Nephron progenitor cell (in vitro differentiated cells): ENCODE results near the gene STK16.

ENCODE experiments used
- DNase-seq: peaks from one replicate; pipeline ENCODE4 v3.0.0; 2021
- H3K27ac Mint-ChIP-seq: 2 replicates; pipeline ENCODE4 v1.8.0; 2021; ENCODE audit warnings: mild to moderate bottlenecking, moderate library complexity, mixed read lengths
- H3K27me3 Mint-ChIP-seq: 2 replicates; pipeline ENCODE4 v1.8.0; 2021; ENCODE audit warnings: mild to moderate bottlenecking, low read depth, mixed read lengths; ENCODE audit not compliant: poor library complexity
- H3K36me3 Mint-ChIP-seq: 2 replicates; pipeline ENCODE4 v1.8.0; 2021; ENCODE audit warnings: low read depth, mixed read lengths
- H3K4me1 Mint-ChIP-seq: 2 replicates; pipeline ENCODE4 v1.8.0; 2021; ENCODE audit warnings: mixed read lengths
- H3K4me3 Mint-ChIP-seq: 2 replicates; pipeline ENCODE4 v1.8.0; 2021; ENCODE audit warnings: mild to moderate bottlenecking, moderate library complexity, mixed read lengths
- H3K9me3 Mint-ChIP-seq: 2 replicates; pipeline ENCODE4 v1.8.0; 2021; ENCODE audit warnings: mild to moderate bottlenecking, moderate library complexity, mixed read lengths
- CTCF ChIP-seq: fragments of 200-600 bp; sonication (generic); IDR thresholded peaks from 2 replicates; pipeline ENCODE4 v1.5.0; 2021; ENCODE audit warnings: antibody characterized with exemption

Gene STK16

DNA sequence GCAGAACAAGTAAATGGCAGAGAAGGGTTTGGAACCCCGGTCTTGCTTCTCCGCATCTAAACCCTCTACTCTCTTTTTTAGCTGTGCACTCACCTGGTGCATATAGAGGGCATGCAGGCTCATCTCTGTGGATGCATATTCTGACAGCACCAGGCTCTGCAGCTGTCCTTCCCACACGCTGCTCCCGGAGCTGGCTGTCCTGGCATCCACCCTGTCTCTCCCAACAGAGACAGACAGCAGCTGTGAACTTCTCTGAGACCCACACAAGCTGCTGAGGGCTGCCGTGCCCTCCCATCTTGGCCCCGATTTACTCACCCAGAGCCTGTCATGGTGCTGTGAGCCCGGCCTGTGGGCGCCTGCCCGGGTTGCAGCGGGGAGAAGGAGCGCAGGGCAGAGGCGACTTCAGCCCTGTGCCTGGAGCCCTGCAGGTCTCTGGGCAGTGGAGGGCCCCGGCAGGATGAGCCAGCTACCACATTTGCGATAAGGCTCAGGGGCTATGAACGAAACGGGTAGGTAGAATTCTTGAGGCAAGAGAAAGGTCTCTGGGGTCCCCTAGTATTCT lies 23.2 kb upstream of the STK16 start:
- no peak for TF ChIP-seq CTCF
- Mint-ChIP-seq H3K27me3 (peaks cover 2% of the 10 kb centered on the region), H3K9me3 (no peaks in the 10 kb centered on the region), H3K4me1 (peaks cover 12% of the 10 kb centered on the region), H3K4me3 (no peak overlapping the region), H3K27ac (no peak overlapping the region), H3K36me3 (peaks cover 48% of the 10 kb centered on the region)
- DNase-seq: no peak

DNA sequence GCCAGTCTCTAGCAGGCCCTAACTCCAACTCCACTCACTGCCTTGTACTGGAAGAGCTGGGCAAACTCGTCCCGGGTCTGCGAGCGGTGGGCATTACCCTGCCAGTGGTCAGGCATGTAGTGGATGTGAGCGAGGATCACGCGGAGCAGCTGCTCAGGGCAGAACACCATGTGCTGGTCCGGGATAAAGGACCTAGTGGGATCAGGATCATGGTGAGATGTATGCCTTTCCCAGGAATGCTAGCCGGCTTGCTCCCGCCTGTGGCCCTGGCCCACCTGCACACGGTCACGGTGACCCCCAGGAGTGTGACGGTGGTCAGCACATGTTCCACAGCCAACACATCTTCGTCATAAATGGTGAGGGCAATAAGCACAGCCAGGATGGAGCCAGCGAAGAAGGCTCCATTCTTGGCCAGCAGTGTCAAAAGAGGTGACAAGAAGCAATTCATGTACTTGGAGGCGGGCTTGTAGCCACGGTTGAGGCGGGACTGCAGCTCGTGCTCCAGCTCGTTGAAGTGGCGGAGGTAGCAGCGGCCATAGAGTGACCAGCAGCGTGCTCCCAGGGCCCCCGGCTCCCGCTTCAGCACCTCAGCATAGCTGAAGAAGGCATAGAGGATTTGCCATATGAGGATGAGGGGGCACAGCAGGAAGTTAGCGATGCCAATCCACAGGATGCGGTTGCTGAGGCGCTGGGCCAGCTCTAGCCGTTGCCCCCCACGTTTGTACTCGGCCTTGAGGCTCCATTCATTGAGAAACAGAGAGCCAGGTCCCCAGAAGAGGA lies 21.3 kb upstream of the STK16 start:
- Mint-ChIP-seq H3K9me3 (no peaks in the 10 kb centered on the region), H3K27ac (no peak overlapping the region), H3K4me1 (peaks cover 19% of the 10 kb centered on the region), H3K27me3 (peaks cover 7% of the 10 kb centered on the region), H3K4me3 (no peak overlapping the region), H3K36me3 (peaks cover 48% of the 10 kb centered on the region)
- no peak for DNase-seq
- no peak for TF ChIP-seq CTCF

- H3K4me1 Mint-ChIP-seq: peaks cover 22% of the 10 kb centered on the region
- TF ChIP-seq CTCF: no peak
- peak overlapping the region; percentile 82 for H3K27ac Mint-ChIP-seq
- H3K9me3 Mint-ChIP-seq: no peaks in the 10 kb centered on the region
- no peak for DNase-seq
- peaks cover 7% of the 10 kb centered on the region for H3K27me3 Mint-ChIP-seq
- H3K36me3 Mint-ChIP-seq: peaks cover 40% of the 10 kb centered on the region
- no peak overlapping the region for H3K4me3 Mint-ChIP-seq
Observed at GRCh38 chr2:219225350-219225749, 19.9 kb upstream of the STK16 start.

DNA sequence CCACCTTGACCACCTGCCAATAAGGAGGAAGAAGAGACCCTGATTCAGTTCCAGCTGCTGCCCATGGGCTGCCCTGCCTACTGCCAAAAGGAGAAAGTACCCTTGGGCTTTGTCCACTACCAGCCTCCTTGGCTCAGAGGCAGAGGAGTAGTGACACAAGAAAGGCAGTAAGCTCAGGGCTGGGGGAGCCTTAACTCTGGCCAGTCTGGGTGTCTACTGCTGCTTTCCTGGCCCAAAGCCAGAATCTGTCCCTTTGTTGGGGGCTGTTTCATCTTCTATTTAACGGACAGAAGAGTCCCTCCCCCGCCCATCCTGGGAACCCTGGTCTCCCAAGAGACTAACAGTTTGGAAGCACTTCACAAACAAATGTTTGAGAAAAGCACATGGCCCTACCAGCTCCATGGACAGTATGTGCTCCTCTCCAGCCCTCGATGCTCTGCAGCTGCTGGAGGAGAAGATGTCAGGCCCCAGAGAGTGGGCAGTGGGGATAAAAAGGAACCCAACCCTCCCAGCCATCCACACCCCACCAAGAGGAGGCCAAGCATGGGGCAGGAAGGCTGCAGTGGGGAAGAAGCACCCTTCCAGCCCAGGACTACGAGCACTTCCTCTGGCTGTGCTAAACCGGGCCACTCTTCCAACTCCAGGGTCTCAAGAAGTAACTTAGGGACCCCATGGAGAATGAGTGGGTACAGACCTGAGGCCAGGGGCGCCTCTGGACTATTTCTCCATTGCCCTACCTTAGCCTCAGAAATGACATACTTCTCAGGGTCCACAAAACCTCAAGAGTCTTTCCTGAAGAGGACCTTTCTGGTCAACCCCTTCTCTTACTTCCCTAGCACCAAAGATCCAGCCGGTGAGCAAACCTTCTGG lies 17.0 kb upstream of the STK16 start:
- Mint-ChIP-seq H3K4me3 (peak overlapping the region; percentile 84), H3K9me3 (no peaks in the 10 kb centered on the region), H3K27me3 (peaks cover 7% of the 10 kb centered on the region), H3K4me1 (peaks cover 41% of the 10 kb centered on the region), H3K27ac (peak overlapping the region; percentile 42), H3K36me3 (peaks cover 48% of the 10 kb centered on the region)
- no peak for TF ChIP-seq CTCF
- DNase-seq: no peak

- peak overlapping the region; percentile 84 for H3K4me3 Mint-ChIP-seq
- no peak overlapping the region for H3K27ac Mint-ChIP-seq
- TF ChIP-seq CTCF: no peak
- peaks cover 48% of the 10 kb centered on the region for H3K36me3 Mint-ChIP-seq
- DNase-seq: no peak
- H3K4me1 Mint-ChIP-seq: peaks cover 41% of the 10 kb centered on the region
- peaks cover 7% of the 10 kb centered on the region for H3K27me3 Mint-ChIP-seq
- H3K9me3 Mint-ChIP-seq: no peaks in the 10 kb centered on the region
Observed at GRCh38 chr2:219228911-219229304, 16.4 kb upstream of the STK16 start.
